SU-DHL-6 (cell line): Measurements from ENCODE around the gene SLC5A6.

Experiments used
- CTCF ChIP-seq: fragments of 200-600 bp; sonication (generic); IDR thresholded peaks from one replicate; pipeline ENCODE4 v1.5.1; 2017; ENCODE audit warnings: antibody characterized with exemption, mild to moderate bottlenecking, low read length, moderate library complexity; ENCODE audit not compliant: insufficient read depth, poor library complexity, severe bottlenecking
- EZH2phosphoT487 ChIP-seq: fragments of 200-600 bp; sonication (generic), shearing (Covaris generic); conservative IDR thresholded peaks from 2 replicates; pipeline ENCODE4 v1.6.1; 2018; ENCODE audit warnings: mild to moderate bottlenecking, antibody characterized with exemption, low read length, moderate library complexity, mixed read lengths

- TF ChIP-seq CTCF = no peak
- no peak for TF ChIP-seq EZH2phosphoT487
These were observed 59.8 kb downstream of the SLC5A6 start for GRCh38 chr2:27152102-27152795.
